Activated naive CD4-positive, alpha-beta T cell treated with anti-CD3 and anti-CD28 coated beads for 36 hours (primary cell): ENCODE data around the gene MYO10. TPM values are rescaled to one million over a fixed set of nuclear protein-coding genes. Genes with fewer than 3 reads are reported as not detected.
"Not testable (repeated sequence)": the region's sequence is repeated elsewhere in the genome, so short reads cannot be mapped to it uniquely, and the experiment has no call there.

Experiments used
- CTCF ChIA-PET: fragments of 350-600 bp; sonication (Branson Sonifier 250); formaldehyde crosslinking; loops from one replicate; lab custom pipeline; 2021; ENCODE audit warnings: antibody characterized with exemption; lab: Charles Lee
- DNase-seq: peaks from one replicate; pipeline ENCODE4 v3.0.0-alpha.2; 2020
- H3K27ac Mint-ChIP-seq: one replicate; pipeline ENCODE4 v1.8.0; 2021; ENCODE audit warnings: mild to moderate bottlenecking, mixed read lengths
- H3K27me3 Mint-ChIP-seq: one replicate; pipeline ENCODE4 v1.8.0; 2021; ENCODE audit warnings: low read depth, mixed read lengths
- H3K36me3 Mint-ChIP-seq: one replicate; pipeline ENCODE4 v1.8.0; 2021; ENCODE audit warnings: low read depth, mixed read lengths
- H3K4me1 Mint-ChIP-seq: one replicate; pipeline ENCODE4 v1.8.0; 2021; ENCODE audit warnings: low read depth, mixed read lengths
- H3K4me3 Mint-ChIP-seq: one replicate; pipeline ENCODE4 v1.8.0; 2021; ENCODE audit warnings: mild to moderate bottlenecking, moderate library complexity, mixed read lengths
- H3K9me3 Mint-ChIP-seq: one replicate; pipeline ENCODE4 v1.8.0; 2021; ENCODE audit warnings: mixed read lengths
- intact Hi-C: fragments of 100-400 bp; cut with micrococcal nuclease; formaldehyde crosslinking; loops from one replicate; pipeline ENCODE4 v1.15.1; 2023
- total RNA-seq, 2 experiments: library from RNA; stranded (reverse); gene quantifications; one replicate each; pipeline ENCODE4 v1.2.3, GENCODE V29; 2021

MYO10 gene
- total RNA-seq, 2 experiments from 2014 or later = 0.05 to 0.27 TPM

- CTCF ChIA-PET = interaction anchor here (1.3 kb wide), 1 partner anchor 242 kb away, joined by 3 read pairs; no protein-coding TSS in a partner anchor
- Mint-ChIP-seq H3K27ac (no peak overlapping the region), H3K36me3 (no peaks in the 10 kb centered on the region), H3K4me3 (no peak overlapping the region), H3K4me1 (peaks cover 3% of the 10 kb centered on the region), H3K27me3 (peaks cover 4% of the 10 kb centered on the region), H3K9me3 (no peaks in the 10 kb centered on the region)
- DNase-seq = no peak
- intact Hi-C loops = no loop called here
These were observed 203.7 kb downstream of the MYO10 start for GRCh38 chr5:16732356-16732755.

- intact Hi-C loops = loop anchor here (5.0 kb wide), 1 partner anchor 101 kb away; no protein-coding TSS in a partner anchor
- Mint-ChIP-seq H3K9me3 (peaks cover 5% of the 10 kb centered on the region), H3K27ac (no peak overlapping the region), H3K36me3 (no peaks in the 10 kb centered on the region), H3K4me3 (no peak overlapping the region), H3K27me3 (peaks cover 2% of the 10 kb centered on the region), H3K4me1 (peaks cover 12% of the 10 kb centered on the region)
- CTCF ChIA-PET = interaction anchor here (0.6 kb wide), 2 partner anchors 104 to 266 kb away, joined by 3 to 4 read pairs; no protein-coding TSS in a partner anchor
- no peak for DNase-seq
These were observed 208.2 kb downstream of the MYO10 start for GRCh38 chr5:16727755-16728325.

- Mint-ChIP-seq H3K27me3 (peaks cover 2% of the 10 kb centered on the region), H3K9me3 (peaks cover 5% of the 10 kb centered on the region), H3K36me3 (no peaks in the 10 kb centered on the region), H3K27ac (no peak overlapping the region), H3K4me1 (peaks cover 12% of the 10 kb centered on the region), H3K4me3 (no peak overlapping the region)
- CTCF ChIA-PET = no interaction called here
- DNase-seq = peak; percentile 44
- intact Hi-C loops = loop anchor here (5.0 kb wide), 1 partner anchor 99 kb away; no protein-coding TSS in a partner anchor
These were observed 209.5 kb downstream of the MYO10 start for GRCh38 chr5:16726538-16726946.

GRCh38 chr5:16725575-16725974 is 210.5 kb downstream of the MYO10 start:
- H3K4me3 Mint-ChIP-seq = no peak overlapping the region
- peaks cover 5% of the 10 kb centered on the region for H3K9me3 Mint-ChIP-seq
- CTCF ChIA-PET = interaction anchor here (0.6 kb wide), 2 partner anchors 11 to 265 kb away, joined by 3 to 5 read pairs; no protein-coding TSS in a partner anchor
- H3K4me1 Mint-ChIP-seq = peaks cover 12% of the 10 kb centered on the region
- H3K27ac Mint-ChIP-seq = no peak overlapping the region
- no peak for DNase-seq
- no peaks in the 10 kb centered on the region for H3K36me3 Mint-ChIP-seq
- intact Hi-C loops = loop anchor here (5.0 kb wide), 1 partner anchor 98 kb away; no protein-coding TSS in a partner anchor
- no peaks in the 10 kb centered on the region for H3K27me3 Mint-ChIP-seq

DNA sequence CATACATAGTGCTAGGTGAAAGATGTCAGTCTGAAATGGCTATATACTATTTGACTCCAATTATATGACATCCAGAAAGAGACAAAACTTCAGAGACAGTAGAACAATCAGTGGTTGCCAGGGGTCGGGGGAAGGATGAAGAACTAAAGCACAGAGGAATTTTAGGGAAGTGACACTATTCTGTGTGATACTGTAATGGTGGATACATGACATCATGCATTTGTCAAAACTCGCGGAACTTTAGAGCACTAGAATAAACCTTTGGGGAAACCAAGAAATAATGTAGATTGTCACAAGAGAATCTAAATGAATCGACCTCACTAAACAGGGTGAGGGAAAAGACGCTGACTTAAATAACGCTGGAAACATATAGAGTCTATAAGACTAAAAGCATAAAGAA is 212.3 kb downstream of the MYO10 start:
- Mint-ChIP-seq H3K27me3 (no peaks in the 10 kb centered on the region), H3K4me1 (peaks cover 12% of the 10 kb centered on the region), H3K27ac (no peak overlapping the region), H3K4me3 (no peak overlapping the region), H3K36me3 (no peaks in the 10 kb centered on the region), H3K9me3 (peaks cover 5% of the 10 kb centered on the region)
- intact Hi-C loops = no loop called here
- DNase-seq = no peak
- CTCF ChIA-PET = no interaction called here

DNA sequence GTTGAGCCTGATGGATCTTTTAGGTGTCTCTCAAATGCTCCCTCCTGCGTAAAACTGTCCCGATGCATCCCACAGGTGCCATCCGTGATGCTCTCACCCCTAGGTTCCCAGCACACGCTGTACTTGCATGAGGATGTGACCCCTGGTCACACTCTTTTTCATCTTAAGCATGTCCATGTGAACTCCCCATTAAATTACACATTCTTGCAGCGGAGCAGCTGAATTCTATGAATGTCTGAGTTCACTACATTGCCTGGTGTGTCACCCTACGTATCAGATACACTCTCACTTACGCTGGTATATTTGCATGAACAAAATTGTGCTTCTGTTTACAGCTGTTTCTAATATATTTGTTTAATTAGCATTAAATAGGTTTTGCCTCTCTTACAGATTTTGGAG is 214.0 kb downstream of the MYO10 start:
- H3K27ac Mint-ChIP-seq = no peak overlapping the region
- no peak for DNase-seq
- intact Hi-C loops = no loop called here
- no peaks in the 10 kb centered on the region for H3K27me3 Mint-ChIP-seq
- H3K4me3 Mint-ChIP-seq = no peak overlapping the region
- CTCF ChIA-PET = no interaction called here
- no peaks in the 10 kb centered on the region for H3K36me3 Mint-ChIP-seq
- H3K9me3 Mint-ChIP-seq = peaks cover 5% of the 10 kb centered on the region
- H3K4me1 Mint-ChIP-seq = peaks cover 9% of the 10 kb centered on the region

- H3K4me3 Mint-ChIP-seq = no peak overlapping the region
- CTCF ChIA-PET = no interaction called here
- H3K4me1 Mint-ChIP-seq = peaks cover 4% of the 10 kb centered on the region
- no peak overlapping the region for H3K27ac Mint-ChIP-seq
- peaks cover 5% of the 10 kb centered on the region for H3K9me3 Mint-ChIP-seq
- intact Hi-C loops = no loop called here
- H3K36me3 Mint-ChIP-seq = no peaks in the 10 kb centered on the region
- H3K27me3 Mint-ChIP-seq = no peaks in the 10 kb centered on the region
- DNase-seq = no peak
These were observed 214.7 kb downstream of the MYO10 start for GRCh38 chr5:16721151-16722096.

DNA sequence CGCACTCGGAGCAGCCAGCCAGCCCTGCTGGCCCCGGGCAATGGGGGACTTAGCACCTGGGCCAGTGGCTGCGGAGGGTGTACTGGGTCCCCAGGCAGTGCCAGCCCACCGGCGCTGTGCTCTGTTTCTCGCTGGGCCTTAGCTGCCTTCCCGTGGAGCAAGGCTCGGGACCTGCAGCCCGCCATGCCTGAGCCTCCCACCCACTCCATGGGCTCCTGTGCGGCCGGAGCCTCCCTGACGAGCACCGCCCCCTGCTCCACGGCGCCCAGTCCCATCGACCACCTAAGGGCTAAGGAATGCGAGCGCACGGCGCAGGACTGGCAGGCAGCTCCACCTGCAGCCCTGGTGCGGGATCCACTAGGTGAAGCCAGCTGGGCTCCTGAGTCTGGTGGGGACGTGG is 218.1 kb downstream of the MYO10 start:
- H3K27me3 Mint-ChIP-seq = peaks cover 10% of the 10 kb centered on the region
- not testable (repeated sequence) for H3K4me1 Mint-ChIP-seq

GRCh38 chr5:16713386-16713928 is 222.6 kb downstream of the MYO10 start:
- Mint-ChIP-seq H3K36me3 (no peaks in the 10 kb centered on the region), H3K27ac (no peak overlapping the region), H3K27me3 (peaks cover 14% of the 10 kb centered on the region), H3K4me1 (no peaks in the 10 kb centered on the region), H3K9me3 (no peaks in the 10 kb centered on the region), H3K4me3 (no peak overlapping the region)
- no peak for DNase-seq
- intact Hi-C loops = no loop called here
- CTCF ChIA-PET = interaction anchor here (1.0 kb wide), 1 partner anchor 56 kb away, joined by 3 read pairs; no protein-coding TSS in a partner anchor

More for the DNA sequence above, 218.1 kb downstream of the MYO10 start:
- intact Hi-C loops, H3K27ac Mint-ChIP-seq, H3K4me3 Mint-ChIP-seq, CTCF ChIA-PET, DNase-seq, H3K36me3 Mint-ChIP-seq, H3K9me3 Mint-ChIP-seq: not testable (repeated sequence)

GRCh38 chr5:16712620-16713019 is 223.5 kb downstream of the MYO10 start:
- CTCF ChIA-PET = interaction anchor here (1.0 kb wide), 1 partner anchor 56 kb away, joined by 3 read pairs; no protein-coding TSS in a partner anchor
- no peaks in the 10 kb centered on the region for H3K4me1 Mint-ChIP-seq
- H3K4me3 Mint-ChIP-seq = no peak overlapping the region
- intact Hi-C loops = no loop called here
- no peaks in the 10 kb centered on the region for H3K9me3 Mint-ChIP-seq
- H3K27ac Mint-ChIP-seq = no peak overlapping the region
- no peaks in the 10 kb centered on the region for H3K36me3 Mint-ChIP-seq
- no peak for DNase-seq
- peaks cover 14% of the 10 kb centered on the region for H3K27me3 Mint-ChIP-seq

GRCh38 chr5:16712178-16712577 is 223.9 kb downstream of the MYO10 start:
- intact Hi-C loops = no loop called here
- Mint-ChIP-seq H3K9me3 (no peaks in the 10 kb centered on the region), H3K27ac (no peak overlapping the region), H3K36me3 (no peaks in the 10 kb centered on the region), H3K27me3 (peaks cover 14% of the 10 kb centered on the region), H3K4me3 (no peak overlapping the region), H3K4me1 (no peaks in the 10 kb centered on the region)
- CTCF ChIA-PET = interaction anchor here (1.1 kb wide), 1 partner anchor 477 kb away, joined by 4 read pairs; no protein-coding TSS in a partner anchor
- DNase-seq = no peak
